Tibial nerve (tissue), 4 donors: Measurements from ENCODE around the gene CCDC197.

Experiments used
- EP300 ChIP-seq, 2 donors: sonication (generic); formaldehyde crosslinking; IDR thresholded peaks; one replicate each; pipeline ENCODE4 v1.6.1; 2017; ENCODE audit warnings: antibody characterized with exemption in 2 of 2, mild to moderate bottlenecking in 1 of 2
- POLR2A ChIP-seq, 2 donors: fragments of 450-650 bp; IDR thresholded peaks; one replicate each; pipeline ENCODE4 v1.6.1; 2017; ENCODE audit warnings: antibody characterized with exemption in 2 of 2, mild to moderate bottlenecking in 2 of 2, moderate library complexity in 2 of 2
- TF ChIP-seq, protein P1 (sequence below), 5 experiments: fragments of 200-600 bp in 3 of 5; fragments of 450-650 bp in 2 of 5; sonication (generic) in 3 of 5; IDR thresholded peaks; one replicate each; pipeline ENCODE4 v1.5.1; 2016 to 2019; ENCODE audit warnings: antibody characterized with exemption in 5 of 5, mild to moderate bottlenecking in 3 of 5, moderate library complexity in 2 of 5

DNA sequence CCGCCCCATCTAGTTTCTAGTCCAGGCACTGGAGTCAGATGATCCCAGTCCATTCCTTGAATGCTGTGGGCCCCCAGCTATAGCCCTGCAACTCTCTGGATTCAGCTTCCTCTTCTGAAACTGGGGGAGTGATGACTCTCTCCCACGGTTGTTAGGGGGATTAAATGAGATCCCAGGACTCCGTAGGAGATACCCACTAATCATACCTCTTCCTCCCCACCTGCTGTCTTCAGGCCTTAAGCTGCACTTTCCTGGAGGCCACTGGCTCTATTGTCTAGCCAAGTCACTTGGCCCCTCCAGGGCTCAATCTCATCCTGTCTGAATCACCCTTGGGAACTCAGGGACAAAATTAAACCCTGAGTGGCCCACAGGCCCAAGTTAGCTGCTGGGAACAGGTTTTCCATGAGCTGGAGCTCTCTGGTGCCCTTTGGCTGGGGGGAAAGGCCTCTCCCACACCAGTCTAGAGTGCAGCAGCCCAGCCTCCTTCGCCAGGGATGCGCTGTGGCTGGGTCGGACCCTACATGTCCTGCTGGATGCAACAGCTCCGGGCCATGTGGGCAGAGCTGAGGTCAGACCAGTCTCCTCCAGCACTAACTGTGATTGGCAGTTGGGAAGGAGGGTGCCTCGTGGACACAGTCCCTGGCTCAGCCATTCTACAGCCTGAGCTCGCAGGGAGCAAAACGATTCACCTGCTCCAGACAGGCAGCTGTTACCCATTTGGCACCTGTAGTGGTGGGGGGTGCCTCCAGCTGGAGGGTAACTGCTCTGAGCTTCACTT, 14.7 kb upstream of the CCDC197 start:
- TF ChIP-seq, protein P1, sequence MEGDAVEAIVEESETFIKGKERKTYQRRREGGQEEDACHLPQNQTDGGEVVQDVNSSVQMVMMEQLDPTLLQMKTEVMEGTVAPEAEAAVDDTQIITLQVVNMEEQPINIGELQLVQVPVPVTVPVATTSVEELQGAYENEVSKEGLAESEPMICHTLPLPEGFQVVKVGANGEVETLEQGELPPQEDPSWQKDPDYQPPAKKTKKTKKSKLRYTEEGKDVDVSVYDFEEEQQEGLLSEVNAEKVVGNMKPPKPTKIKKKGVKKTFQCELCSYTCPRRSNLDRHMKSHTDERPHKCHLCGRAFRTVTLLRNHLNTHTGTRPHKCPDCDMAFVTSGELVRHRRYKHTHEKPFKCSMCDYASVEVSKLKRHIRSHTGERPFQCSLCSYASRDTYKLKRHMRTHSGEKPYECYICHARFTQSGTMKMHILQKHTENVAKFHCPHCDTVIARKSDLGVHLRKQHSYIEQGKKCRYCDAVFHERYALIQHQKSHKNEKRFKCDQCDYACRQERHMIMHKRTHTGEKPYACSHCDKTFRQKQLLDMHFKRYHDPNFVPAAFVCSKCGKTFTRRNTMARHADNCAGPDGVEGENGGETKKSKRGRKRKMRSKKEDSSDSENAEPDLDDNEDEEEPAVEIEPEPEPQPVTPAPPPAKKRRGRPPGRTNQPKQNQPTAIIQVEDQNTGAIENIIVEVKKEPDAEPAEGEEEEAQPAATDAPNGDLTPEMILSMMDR (IDR thresholded peaks at IDR 0.05), result no peak
- no peak for TF ChIP-seq POLR2A (IDR thresholded peaks at IDR 0.05)
- TF ChIP-seq EP300 (IDR thresholded peaks at IDR 0.05), result no peak
